Ramos (cell line): Measurements from ENCODE around the gene FGF18.
"Not testable (repeated sequence)": the region's sequence is repeated elsewhere in the genome, so short reads cannot be mapped to it uniquely, and the experiment has no call there.

ENCODE experiments used
- in situ Hi-C: fragments of 300-500 bp; cut with MboI; formaldehyde crosslinking; loops from one replicate; pipeline ENCODE4 v1.14.3; 2022; ENCODE audit warnings: low sequenced_read_pairs; ENCODE audit not compliant: unreplicated experiment

Gene FGF18, protein sequence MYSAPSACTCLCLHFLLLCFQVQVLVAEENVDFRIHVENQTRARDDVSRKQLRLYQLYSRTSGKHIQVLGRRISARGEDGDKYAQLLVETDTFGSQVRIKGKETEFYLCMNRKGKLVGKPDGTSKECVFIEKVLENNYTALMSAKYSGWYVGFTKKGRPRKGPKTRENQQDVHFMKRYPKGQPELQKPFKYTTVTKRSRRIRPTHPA

DNA sequence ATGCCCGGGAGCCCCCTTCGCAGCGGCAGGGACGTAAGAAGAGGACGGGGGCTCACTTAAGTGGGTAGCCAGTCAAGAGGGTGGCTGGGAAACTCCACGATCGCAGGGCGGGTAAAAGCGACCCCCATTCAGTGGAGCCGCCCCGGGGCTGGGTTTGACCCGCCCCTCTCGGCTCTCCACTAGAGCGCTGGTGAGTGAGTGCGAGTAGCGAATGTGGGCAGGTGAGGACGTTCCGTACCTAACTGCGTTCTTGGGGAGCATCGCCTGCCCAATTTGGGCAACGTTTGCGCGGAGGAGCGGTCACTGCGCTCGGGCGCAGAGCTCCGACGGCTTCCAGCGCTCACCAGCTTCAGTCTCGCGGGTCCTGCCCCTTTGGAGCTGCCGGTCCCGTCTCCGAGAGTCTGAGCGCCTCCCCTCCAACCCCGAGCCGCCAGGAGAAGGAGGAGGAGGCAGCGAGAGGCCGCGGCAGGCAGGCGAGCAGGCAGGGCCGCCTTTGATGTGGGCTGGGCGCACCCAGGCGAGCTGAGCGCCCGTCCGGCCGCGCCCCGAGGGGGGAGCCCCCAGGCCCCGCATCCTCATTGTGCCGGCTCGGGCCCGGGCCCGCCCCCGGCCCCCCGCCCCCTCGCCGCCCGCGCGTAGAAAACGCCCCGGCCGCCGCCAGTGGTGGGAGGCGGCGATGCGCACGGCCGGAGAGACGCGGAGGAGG lies at the start of gene FGF18:
Gene FGF18 (plus strand): TSS at position 666 of the 706 bp plus-strand sequence. CDS start 553 bp downstream, outside the sequence.
- in situ Hi-C loops, result loop anchor here (25.0 kb wide), 1 partner anchor 618 kb away; no protein-coding TSS in a partner anchor

DNA sequence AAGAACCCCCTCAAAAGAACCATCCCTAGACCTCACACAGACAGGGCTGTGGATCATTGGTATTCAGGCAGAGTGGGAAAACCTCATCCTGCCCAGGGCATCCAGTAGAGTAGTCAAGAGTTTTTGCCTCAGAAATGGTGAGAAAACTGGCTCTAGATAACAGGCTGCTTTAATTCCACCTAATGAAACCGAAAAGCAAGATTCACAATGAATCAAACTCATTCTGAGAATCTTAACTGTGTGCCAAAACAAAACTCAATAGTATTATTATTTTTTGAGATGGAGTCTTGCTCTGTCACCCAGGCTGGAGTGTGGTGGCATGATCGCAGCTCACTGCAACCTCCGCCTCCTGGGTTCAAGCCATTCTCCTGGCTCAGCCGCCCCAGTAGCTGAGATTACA lies 49.5 kb upstream of the FGF18 start:
- in situ Hi-C loops, result no loop called here

DNA sequence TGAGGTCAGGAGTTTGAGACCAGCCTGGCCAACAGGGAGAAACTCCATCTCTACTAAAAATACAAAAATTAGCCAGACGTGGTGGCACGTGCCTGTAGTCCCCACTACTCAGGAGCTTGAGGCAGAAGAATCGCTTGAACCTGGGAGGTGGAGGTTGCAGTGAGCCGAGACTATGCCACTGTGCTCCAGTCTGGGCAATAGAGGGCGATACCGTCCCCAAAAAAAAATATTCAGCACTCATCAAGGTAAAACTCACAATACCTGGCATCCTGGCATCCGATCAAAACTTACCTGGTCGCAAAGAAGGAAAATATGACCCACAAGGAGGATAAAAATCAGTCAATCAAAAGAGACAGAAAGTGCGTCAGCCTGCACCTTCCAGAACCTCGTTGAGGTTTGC lies 48.6 kb upstream of the FGF18 start:
- in situ Hi-C loops, result not testable (repeated sequence)

DNA sequence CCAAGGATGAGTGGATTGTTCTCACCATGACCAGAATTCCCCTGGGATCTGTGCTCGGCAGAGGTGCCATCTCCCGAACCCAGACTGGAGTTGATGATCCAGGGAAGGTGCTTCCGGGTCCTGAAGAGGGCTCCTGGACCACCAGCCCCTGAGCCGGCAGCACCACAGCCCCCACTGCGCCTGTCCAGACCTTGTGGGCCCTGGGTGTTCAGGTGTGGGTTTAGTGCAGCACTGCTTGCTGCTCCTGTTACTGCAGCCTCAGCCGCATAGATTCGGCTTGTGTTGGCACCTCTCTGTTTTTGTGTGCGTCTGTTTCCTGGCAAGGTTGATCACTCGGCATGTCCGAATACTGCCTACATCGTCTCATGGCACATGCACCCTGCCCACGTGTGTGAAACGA lies 48.1 kb upstream of the FGF18 start:
- in situ Hi-C loops, result no loop called here

DNA sequence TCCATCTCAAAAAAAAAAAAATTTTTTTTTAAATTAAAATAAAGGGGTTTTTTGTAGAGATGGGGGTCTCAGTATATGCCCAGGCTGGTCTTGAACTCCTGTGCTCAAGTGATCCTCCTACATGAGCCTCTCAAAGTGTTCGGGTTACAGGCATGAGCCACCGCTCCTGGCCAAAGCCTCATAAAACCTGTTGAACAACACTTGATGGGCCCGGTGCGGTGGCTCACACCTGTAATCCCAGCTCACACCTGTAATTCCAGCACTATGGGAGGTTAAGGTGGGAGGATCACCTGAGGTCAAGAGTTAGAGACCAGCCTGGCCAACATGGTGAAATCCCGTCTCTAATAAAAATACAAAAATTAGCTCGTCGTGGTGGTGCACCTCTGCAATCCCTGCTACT lies 39.5 kb upstream of the FGF18 start:
- in situ Hi-C loops, result no loop called here

DNA sequence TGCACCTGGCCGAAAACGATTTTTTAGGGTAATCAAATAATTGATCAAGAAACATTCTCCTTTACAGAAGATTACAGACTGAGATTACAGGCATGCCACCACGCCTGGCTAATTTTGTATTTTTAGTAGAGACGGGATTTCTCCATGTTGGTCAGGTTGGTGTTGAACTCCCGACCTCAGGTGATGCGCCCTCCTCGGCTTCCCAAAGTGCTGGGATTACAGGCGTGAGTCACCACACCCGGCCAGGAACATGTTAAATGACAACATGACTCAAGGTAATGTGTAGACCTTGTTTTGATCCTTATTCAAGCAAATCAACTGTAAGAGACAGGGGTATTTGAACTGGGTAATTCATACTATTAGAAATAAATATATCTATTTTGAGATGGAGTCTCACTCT lies 35.0 kb upstream of the FGF18 start:
- in situ Hi-C loops, result not testable (repeated sequence)

DNA sequence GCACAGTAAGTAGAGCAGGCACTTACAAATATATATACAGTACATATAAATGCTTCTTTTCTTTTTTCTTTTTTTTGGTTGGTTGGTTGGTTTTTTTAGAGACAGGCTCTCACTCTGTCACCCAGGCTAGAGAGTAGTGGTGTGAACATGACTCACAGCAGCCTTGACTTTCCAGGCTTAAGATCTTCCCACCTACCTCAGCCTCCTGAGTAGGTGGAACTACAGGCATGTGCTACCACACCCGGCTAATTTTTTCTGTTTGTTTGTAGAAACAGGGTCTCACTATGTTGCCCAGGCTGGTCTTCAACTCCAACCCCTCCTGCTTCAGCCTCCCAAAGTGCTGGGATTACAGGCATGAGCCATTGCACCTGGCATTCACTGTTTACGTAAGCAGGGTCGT lies 34.4 kb upstream of the FGF18 start:
- in situ Hi-C loops, result not testable (repeated sequence)

DNA sequence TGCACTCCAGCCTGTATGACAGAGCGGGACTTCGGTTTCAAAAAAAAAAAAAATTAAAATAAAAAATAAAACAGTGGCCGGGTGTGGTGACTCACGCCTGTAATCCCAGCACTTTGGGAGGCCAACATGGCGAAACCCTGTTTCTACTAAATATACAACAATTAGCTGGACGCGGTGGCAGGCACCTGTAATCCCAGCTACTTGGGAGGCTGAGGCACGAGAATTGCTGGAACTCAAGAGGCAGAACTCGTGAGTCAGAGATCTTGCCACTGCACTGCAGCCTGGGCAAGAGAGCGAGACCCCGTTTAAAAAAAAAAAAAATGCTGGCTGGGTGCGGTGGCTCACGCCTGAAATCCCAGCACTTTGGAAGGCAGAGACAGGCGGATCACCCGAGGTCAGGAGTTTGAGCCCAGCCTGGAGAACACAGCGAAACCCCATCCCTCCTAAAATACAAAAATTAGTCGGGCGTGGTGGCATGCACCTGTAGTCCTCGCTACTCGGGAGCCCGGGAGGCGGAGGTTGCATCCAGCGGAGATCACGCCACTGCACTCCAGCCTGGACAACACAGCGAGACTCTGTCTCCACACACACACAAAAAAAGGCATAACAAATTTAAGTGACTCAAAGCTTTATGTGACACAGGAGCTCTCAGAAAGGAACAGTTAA lies 33.3 kb upstream of the FGF18 start:
- in situ Hi-C loops, result no loop called here

DNA sequence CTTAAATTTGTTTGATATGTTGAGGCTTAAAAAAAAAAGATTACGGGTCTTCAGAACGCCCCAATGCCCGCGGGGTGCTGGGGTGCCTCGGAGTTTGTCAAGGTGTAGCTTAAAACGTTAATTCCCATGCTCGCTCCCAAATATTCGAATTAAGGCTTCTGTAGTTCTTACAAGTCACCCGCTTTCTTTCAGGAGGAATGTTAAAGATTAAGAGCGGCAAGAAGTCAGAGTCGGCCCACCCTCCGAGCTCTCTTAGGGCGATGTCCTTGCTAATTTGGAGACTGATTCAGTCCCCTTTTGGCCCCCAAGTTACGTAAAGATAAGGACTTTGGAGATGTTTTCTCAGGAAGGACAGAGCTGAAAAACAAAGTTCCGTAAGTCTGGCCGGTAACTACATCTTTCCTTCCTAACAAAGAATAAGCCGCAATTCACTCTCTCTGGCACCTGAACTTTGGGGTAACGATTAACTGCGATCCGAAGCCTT lies 32.5 kb upstream of the FGF18 start:
- in situ Hi-C loops, result no loop called here

DNA sequence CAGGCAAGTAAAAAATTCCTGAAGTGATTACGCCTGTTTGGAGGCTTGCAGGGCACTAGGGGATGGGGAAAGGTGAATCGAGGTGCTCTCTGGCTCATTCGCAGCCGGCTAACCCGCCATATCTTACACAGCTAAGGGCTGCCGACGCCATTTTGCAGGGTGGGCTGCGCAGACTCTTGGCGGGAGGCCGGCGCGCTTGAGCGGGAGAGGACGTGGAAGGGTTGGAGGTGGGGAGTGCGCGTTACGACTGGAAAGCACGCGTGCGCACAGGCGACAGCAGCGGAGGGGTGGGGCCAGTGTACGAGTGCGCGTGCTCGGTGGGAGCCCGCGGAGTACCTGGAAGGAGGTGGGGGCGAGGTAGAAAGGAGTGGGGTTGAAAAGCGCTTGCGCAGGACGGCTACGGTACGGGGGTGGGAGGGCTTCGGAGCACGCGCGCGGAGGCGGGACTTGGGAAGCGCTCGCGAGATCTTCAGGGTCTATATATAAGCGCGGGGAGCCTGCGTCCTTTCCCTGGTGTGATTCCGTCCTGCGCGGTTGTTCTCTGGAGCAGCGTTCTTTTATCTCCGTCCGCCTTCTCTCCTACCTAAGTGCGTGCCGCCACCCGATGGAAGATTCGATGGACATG lies 32.0 kb upstream of the FGF18 start, which contains the start of gene NPM1:
Gene NPM1 (plus strand): TSS at position 505 of the 625 bp plus-strand sequence. CDS start 100 bp downstream, at position 605.
- in situ Hi-C loops, result no loop called here

DNA sequence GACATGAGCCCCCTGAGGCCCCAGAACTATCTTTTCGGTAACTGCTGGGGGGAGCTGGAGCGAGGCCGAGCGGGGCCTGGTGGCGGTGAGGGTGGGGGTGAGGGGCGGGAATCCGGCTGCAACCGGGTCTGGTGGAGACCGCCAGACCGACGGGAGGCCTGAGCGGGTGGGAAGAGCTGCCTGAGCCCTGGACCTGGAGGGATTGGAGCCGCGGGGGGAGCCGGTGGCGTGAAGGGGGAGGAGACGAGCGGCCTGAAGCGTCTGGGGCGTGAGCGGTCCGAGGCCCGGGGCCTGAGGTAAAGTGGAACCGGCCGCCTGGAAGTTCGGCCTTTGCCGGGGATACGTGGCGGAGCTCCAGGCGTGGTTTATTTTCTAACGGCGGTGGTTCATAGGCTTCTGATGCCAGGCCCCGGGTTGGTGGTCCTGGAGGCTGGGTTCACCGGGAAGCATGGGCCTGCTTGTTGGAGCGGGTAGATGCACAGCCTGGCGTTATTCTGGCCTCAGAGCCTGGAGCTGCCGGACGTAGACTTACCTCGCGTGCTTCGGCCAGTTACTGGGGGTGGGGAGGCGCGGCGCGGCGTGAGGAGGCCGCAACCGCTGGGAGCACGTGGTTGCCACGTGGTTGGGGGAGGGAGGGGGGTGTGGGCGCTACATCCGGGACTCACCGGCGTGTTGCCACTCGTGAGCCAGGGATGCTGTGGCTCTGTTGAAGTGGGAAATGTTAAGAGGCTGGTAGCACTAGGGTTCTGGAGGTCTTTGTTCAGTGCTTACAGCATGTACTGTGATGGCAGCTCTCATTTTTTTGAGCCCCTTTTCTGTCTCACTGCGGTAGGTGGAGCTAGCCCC lies 31.3 kb upstream of the FGF18 start:
- in situ Hi-C loops, result no loop called here

DNA sequence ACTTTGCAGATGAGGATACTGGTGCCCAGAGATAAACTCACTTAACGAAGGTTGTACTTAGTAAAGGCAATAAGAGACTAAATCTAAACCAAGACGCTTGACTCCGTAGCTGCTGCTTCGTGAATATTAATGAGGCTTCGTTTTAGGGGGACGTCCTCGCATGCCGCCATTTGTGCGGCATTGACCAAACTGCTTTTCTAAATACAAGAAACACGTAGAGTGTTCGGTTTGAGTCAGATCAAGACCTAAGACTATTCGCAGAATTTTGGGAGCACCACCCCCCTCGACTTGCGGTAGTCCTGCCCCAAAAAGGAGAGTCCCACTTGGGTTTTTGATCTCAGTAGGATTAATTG lies 30.7 kb upstream of the FGF18 start:
- in situ Hi-C loops, result no loop called here

DNA sequence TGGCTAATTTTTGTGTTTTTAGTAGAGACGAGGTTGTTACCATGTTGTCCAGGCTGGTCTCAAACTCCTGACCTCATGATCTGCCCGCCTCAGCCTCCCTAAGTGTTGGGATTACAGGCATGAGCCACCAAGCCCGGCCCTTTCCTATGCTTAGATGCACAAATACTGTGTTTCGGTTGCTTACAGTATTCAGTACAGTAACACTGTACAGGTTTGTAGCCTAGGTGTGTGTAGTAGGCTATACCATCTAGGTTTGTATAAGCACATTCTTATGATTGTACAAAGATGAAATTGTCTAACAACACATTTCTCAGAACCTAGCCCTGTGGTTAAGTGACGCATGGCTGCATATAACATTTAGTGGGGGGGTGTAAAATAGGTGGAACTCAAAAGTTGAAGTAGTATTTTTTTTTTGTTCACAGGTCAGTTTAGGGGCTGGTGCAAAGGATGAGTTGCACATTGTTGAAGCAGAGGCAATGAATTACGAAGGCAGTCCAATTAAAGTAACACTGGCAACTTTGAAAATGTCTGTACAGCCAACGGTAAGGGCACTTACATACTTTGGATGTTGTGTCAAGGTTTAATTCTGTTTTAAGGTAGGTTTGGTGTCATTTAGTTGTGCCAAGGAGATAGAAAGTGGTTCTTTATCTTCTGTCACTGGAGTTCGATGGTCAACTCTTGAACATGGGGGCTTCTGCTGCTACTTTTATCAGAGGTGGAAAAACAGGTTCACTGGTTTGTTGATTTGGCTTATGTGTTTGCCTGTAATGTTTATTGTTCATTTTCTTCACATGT lies 28.4 kb upstream of the FGF18 start:
- in situ Hi-C loops, result no loop called here

DNA sequence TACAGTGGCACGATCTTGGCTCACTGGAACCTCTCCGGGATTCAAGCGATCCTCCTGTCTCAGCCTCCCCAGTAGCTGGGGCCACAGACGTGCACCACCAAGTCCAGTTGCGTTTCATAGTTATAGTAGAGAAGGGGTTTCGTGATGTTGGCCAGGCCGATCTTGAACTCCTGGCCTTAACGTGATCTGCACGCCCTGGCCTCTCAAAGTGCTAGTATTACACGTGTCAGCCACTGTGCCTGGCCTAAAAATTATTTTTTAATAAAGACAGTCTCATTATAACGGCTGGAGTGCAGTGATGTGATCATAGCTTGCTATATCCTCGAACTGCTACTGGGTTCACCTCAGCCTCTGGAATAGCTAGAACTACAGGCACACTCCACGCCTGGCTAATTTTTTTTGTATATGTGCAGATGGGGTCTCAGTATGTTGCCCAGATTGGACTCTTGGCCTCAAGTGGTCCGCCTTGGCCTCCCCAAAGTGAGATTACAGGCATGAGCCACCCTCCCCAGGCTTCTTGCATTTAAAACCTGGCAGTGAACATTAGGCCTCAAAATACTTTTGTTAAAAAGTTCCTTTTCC lies 27.4 kb upstream of the FGF18 start:
- in situ Hi-C loops, result no loop called here

DNA sequence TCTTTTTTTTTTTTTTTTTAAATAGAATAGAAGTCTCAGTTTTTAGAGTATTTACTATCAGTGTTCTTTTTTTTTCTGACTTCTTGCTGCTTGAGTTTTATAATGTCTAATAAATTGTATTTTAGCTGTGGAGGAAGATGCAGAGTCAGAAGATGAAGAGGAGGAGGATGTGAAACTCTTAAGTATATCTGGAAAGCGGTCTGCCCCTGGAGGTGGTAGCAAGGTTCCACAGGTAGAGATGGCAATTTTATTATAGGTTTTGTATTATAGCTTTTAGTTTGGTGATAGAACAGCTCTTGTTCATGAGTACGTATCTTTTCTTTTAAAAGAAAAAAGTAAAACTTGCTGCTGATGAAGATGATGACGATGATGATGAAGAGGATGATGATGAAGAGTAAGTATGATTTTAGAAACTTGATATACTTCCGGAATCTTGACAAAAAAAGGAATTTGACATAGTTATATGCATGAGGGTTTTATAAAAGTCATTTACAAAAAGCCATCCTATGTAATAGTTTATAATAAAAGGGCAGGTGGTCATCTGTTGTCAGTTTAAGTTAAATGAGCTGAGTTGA lies 26.8 kb upstream of the FGF18 start:
- in situ Hi-C loops, result no loop called here

DNA sequence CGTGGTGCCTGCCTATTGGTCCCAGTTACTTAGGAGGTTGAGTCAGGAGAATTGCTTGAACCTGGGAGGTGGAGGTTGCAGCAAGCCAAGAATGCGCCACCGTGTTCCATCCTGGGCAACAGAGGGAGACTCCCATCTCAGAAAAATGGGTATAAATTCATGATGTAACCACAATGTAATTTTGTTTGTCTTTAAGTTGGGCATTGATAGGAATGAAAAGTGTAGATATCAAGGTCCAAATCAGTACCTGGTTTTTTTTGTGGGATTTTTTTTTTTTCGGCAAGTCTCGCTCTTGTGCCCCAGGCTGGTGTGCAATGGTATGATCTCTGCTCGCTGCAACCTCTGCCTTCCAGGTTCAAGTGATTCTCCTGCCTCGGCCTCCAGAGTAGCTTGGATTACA lies 24.4 kb upstream of the FGF18 start:
- in situ Hi-C loops, result no loop called here

DNA sequence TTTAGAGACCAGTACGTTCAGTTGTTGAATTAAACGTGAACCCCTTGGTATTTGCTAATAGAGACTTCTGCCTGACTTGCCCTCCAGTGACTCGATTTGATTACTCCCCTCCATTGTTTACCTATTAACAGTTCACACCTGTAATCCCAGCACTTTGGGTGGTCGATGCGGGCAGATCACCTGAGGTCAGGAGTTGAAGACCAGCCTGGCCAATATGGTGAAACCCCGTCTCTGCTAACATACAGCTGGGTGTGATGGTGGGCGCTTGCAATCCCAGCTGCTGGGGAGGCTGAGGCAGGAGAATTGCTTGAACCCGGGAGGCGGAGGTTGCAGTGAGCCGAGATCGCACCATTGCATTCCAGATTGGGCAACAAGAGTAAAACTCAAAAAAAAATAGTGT lies 22.9 kb upstream of the FGF18 start:
- in situ Hi-C loops, result not testable (repeated sequence)

DNA sequence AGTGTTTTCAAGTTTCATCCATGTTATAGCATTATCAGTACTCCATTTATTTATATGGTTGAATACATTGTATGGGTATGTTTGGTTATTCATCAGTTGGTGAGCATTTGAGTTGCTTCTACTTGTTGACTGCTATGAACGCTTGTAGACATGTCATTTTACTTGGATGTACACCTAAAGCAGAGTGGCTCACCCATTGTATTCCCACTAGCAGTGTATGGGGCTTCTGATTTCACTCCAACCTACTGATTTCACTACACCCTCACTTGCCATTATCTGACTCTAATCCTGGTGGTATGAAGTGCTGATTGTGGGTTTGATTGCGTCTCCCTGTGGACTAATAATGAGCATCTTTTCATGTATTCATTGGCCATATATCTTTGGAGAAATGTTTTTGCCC lies 22.3 kb upstream of the FGF18 start:
- in situ Hi-C loops, result no loop called here

DNA sequence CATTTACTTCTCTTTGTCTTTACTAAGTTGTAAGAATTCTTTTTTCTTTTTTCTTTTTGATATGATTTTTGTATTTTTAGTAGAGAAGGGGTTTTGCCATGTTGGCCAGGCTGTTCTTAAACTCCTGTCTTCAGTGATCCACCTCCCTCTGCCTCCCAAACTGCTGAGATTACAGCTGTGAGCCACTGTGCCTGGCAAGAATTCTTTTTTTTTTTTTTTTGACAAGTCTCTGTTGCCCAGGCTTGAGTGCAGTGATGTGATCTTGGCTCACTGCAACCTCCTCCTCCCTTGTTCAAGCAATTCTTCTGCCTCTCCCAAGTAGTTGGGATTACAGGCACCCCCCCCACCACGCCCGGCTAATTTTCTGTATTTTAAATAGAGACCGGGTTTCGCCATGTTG lies 21.8 kb upstream of the FGF18 start:
- in situ Hi-C loops, result no loop called here
